SU-DHL-6 (cell line): ENCODE results near the gene ADM2.

Source experiments
- EZH2phosphoT487 ChIP-seq: fragments of 200-600 bp; sonication (generic), shearing (Covaris generic); conservative IDR thresholded peaks from 2 replicates; pipeline ENCODE4 v1.6.1; 2018; ENCODE audit warnings: mild to moderate bottlenecking, antibody characterized with exemption, low read length, moderate library complexity, mixed read lengths
- TF ChIP-seq, protein P1 (sequence below): fragments of 200-600 bp; sonication (generic); IDR thresholded peaks from one replicate; pipeline ENCODE4 v1.5.1; 2017; ENCODE audit warnings: antibody characterized with exemption, mild to moderate bottlenecking, low read length, moderate library complexity; ENCODE audit not compliant: insufficient read depth, poor library complexity, severe bottlenecking

DNA sequence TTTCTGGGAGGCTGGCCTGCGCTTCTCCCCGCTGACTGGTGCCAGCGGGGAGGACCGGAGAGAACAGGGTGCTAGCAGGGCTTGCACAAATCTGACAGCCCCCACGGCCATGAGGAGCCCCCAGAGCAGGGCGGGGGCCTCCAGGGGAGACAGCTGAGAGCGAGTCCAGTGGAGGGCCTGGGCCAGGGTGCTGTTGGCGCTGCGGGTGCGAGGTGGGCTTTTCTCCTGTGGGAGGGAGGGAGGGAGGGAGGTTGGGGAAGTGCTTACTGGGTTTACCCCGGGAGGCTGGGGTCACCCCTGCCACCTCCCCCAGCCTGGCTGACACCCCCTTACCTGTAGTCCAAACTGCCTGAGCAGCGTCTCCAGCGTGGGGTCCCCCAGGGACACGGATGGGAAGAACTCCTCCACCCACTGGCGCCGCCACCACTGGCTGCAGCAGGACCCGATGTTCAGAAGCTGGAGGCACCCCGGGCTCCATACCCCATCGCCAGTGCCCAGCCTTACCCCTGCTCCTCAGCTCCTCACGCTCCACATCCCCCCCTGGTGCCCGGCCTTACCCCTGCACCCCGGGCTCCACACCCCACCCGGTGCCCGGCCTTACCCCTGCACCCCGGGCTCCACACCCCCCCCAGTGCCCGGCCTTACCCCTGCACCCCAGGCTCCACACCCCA lies 22.3 kb downstream of the ADM2 start:
- TF ChIP-seq, protein P1, sequence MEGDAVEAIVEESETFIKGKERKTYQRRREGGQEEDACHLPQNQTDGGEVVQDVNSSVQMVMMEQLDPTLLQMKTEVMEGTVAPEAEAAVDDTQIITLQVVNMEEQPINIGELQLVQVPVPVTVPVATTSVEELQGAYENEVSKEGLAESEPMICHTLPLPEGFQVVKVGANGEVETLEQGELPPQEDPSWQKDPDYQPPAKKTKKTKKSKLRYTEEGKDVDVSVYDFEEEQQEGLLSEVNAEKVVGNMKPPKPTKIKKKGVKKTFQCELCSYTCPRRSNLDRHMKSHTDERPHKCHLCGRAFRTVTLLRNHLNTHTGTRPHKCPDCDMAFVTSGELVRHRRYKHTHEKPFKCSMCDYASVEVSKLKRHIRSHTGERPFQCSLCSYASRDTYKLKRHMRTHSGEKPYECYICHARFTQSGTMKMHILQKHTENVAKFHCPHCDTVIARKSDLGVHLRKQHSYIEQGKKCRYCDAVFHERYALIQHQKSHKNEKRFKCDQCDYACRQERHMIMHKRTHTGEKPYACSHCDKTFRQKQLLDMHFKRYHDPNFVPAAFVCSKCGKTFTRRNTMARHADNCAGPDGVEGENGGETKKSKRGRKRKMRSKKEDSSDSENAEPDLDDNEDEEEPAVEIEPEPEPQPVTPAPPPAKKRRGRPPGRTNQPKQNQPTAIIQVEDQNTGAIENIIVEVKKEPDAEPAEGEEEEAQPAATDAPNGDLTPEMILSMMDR, result no peak
- TF ChIP-seq EZH2phosphoT487, result no peak
